HG02588 (cell line): ENCODE data around the gene TEKT2.

ENCODE experiments used
- ATAC-seq: cut with Tn5 transposase; IDR thresholded peaks from one replicate; pipeline ENCODE4 v1.9.1; 2021; ENCODE audit warnings: mild to moderate bottlenecking, moderate library complexity; ENCODE audit not compliant: unreplicated experiment

Gene TEKT2

GRCh38 chr1:36126005-36126716, 42.3 kb downstream of the TEKT2 start:
- ATAC-seq: no peak

GRCh38 chr1:36126797-36127500, 43.1 kb downstream of the TEKT2 start:
- ATAC-seq: no peak

GRCh38 chr1:36128126-36128904, 44.4 kb downstream of the TEKT2 start:
- no peak for ATAC-seq

- ATAC-seq: no peak
Measured at GRCh38 chr1:36128905-36129206, 45.0 kb downstream of the TEKT2 start.

- no peak for ATAC-seq
Measured at GRCh38 chr1:36132029-36132428, 48.1 kb downstream of the TEKT2 start.

GRCh38 chr1:36133484-36133883, 49.6 kb downstream of the TEKT2 start:
- ATAC-seq: no peak

- ATAC-seq: no peak
Measured at GRCh38 chr1:36134031-36134430, 50.1 kb downstream of the TEKT2 start.

- no peak for ATAC-seq
Measured at GRCh38 chr1:36134505-36135329, 50.8 kb downstream of the TEKT2 start.

GRCh38 chr1:36135330-36135667, 51.4 kb downstream of the TEKT2 start:
- no peak for ATAC-seq

- no peak for ATAC-seq
Measured at GRCh38 chr1:36135796-36136195, 51.9 kb downstream of the TEKT2 start.

GRCh38 chr1:36136535-36136934, 52.6 kb downstream of the TEKT2 start:
- ATAC-seq: no peak

GRCh38 chr1:36137226-36137625, 53.3 kb downstream of the TEKT2 start:
- ATAC-seq: no peak

GRCh38 chr1:36137776-36138175, 53.9 kb downstream of the TEKT2 start:
- no peak for ATAC-seq
